Measurements from ENCODE around the gene MACIR.

- TF ChIP-seq POLR2A (IDR thresholded peaks at IDR 0.05; ENCODE audit: low read length) (no peak), GATA1 (IDR thresholded peaks at IDR 0.05; ENCODE audit: low read depth, low read length) (no peak)
These were observed 36.3 kb downstream of the MACIR start for GRCh38 chr5:103294906-103295305.

Data from erythroblast (primary cell).